Adrenal gland (tissue), 5 donors: ENCODE results near the gene NUDT16.

Experiments
- CTCF ChIP-seq, 6 experiments: fragments of 450-650 bp in 4 of 6; fragments of 200-600 bp in 2 of 6; sonication (generic) in 1 of 6; IDR thresholded peaks; 1 replicate in 5 of 6; 2 replicates in 1 of 6; pipeline versions ENCODE4 v1.5.1 to v1.8.0; 2016 to 2021; ENCODE audit warnings: antibody characterized with exemption in 6 of 6, mild to moderate bottlenecking in 2 of 6, moderate library complexity in 1 of 6
- POLR2A ChIP-seq, 2 donors: fragments of 450-650 bp; IDR thresholded peaks; one replicate each; pipeline ENCODE4 v1.6.1; 2017; ENCODE audit warnings: antibody characterized with exemption in 2 of 2, mild to moderate bottlenecking in 2 of 2, moderate library complexity in 1 of 2
- donor health status: DM: no; HTN: no; CAD: no.

- TF ChIP-seq CTCF (IDR thresholded peaks at IDR 0.05) (no peak), POLR2A (IDR thresholded peaks at IDR 0.05) (no peak)
These were observed 12.3 kb downstream of the NUDT16 start for GRCh38 chr3:131393868-131394267.
